Activated T-cell treated with anti-CD3 and anti-CD28 coated beads, Interleukin-2, amount 50 U/mL, for 4 hours (primary cell): ENCODE results near the gene KLHDC8B. TPM values are rescaled to one million over a fixed set of nuclear protein-coding genes. Genes with fewer than 3 reads are reported as not detected.

ENCODE experiments used
- ATAC-seq, 2 donors: fragments of 200-7000 bp; cut with Tn5 transposase; one replicate each; pipeline ENCODE4 v1.10.0; 2021
- DNase-seq: peaks from one replicate; pipeline ENCODE4 v3.0.0-alpha.2; 2020
- H3K27me3 Mint-ChIP-seq: one replicate; pipeline ENCODE4 v1.8.0; 2021; ENCODE audit warnings: low read depth, mixed read lengths
- H3K36me3 Mint-ChIP-seq: one replicate; pipeline ENCODE4 v1.8.0; 2022; ENCODE audit warnings: mixed read lengths; ENCODE audit not compliant: insufficient read depth
- H3K4me1 Mint-ChIP-seq: one replicate; pipeline ENCODE4 v1.8.0; 2021; ENCODE audit warnings: low read depth, mixed read lengths
- H3K4me3 Mint-ChIP-seq: one replicate; pipeline ENCODE4 v1.8.0; 2021; ENCODE audit warnings: mild to moderate bottlenecking, moderate library complexity, mixed read lengths
- H3K9me3 Mint-ChIP-seq: one replicate; pipeline ENCODE4 v1.8.0; 2021; ENCODE audit warnings: mixed read lengths
- total RNA-seq, 3 donors: library from RNA; stranded (reverse); gene quantifications; one replicate each; pipeline ENCODE4 v1.2.1, GENCODE V29; 2021

The KLHDC8B gene
- total RNA-seq, 3 donors from 2014 or later = 2.6 to 3.6 (median 3.5) TPM

DNA sequence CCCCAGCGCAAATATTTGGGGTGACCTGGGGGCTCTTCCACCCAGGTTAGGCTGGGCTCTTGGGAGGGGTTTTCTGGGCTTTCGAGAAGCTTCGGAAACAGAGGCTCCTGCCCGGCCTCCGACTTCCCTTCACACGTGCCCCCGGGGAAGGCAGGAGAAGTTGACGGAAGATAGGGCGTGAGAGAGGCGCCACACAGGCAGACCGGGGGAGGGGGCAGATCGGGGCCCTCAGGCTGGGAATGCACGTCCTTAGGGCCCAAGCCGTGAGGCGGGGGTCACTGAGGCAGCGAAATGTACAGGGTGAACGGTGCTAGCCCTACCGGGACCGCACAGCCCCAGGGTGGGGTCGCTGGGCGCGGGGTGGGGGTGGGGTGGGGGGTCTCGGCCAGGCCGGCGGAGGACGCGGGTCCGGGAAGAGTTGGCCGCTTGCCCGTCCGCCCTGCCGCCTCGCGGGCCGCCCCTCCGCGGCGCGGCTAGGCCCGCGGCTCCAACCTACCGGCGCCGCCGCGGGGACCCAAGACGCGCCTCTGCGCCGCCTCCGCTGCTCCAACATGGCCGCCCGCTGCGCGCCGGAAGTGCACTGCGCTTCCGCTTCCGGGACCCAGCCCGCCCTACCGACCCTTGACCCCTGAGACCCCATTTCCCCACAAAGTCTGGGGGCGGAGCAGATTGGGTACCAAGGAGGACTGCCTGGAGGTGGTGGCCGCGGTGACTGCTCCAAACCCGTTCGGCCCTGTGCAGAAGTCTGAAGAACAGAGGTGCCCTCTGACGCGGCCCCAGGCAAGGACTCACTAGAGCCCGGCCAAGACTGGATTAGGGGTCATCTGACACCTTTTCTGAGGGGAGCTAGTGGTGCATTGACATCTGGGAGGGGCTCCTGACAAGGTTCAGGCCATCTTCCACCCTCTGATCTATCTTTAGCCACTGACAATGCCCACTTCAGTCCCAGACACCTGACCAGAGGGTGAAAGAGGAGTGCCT is 5.3 kb upstream of the KLHDC8B start, which contains the start of gene CCDC71:
Gene CCDC71 (minus strand): TSS at position 561 of the 981 bp plus-strand sequence. CDS start 2,123 bp downstream, outside the sequence.
- Mint-ChIP-seq H3K36me3 (peaks cover 16% of the 10 kb centered on the region), H3K27me3 (no peaks in the 10 kb centered on the region), H3K9me3 (no peaks in the 10 kb centered on the region), H3K4me1 (peaks cover 34% of the 10 kb centered on the region), H3K4me3 (peak within 1 kb of the TSS; percentile 95)
- ATAC-seq = peak; percentile 83 to 85
- DNase-seq = peak; percentile 71

DNA sequence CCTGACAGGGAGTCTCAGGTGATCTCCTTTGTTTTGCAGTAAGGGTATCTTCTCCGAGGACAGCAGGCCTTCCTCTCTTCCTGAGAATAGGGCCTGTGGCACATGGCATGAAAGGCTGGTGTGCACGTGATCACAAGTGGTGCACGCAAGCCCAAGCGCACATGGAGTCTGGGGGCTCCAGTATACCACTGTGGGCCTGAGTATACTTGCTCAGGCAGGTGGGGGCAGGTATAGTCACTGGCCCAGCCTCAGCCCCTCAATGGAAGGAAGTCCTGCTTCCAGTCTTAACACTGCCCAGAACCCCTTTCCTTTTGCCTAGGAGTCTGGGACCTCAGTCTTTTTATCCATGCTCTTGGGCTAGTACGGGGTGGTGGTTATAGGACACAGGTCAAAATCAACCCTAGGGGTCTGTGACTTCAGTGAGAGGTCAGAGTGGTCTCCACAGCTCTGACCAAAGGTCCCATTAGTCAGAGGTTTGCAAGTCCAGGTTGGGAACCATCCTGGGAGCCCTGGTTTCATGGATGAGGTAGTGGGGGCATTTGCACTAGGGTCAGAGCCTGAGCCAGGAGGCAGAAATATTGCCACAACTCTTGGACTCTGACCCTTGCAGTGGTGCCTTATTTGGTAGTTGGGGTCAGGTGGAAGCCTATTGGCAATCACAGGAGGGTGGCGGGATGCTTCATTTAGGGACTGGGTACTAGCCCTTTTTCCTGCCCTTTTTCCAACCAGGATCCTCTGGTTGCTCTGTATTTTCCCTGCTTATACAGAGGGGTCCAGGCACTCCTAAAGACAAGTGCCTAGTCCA is 4.4 kb upstream of the KLHDC8B start:
- Mint-ChIP-seq H3K36me3 (peaks cover 16% of the 10 kb centered on the region), H3K4me1 (peaks cover 37% of the 10 kb centered on the region), H3K9me3 (no peaks in the 10 kb centered on the region), H3K4me3 (peak overlapping the region; percentile 89), H3K27me3 (no peaks in the 10 kb centered on the region)
- no peak for ATAC-seq
- no peak for DNase-seq

DNA sequence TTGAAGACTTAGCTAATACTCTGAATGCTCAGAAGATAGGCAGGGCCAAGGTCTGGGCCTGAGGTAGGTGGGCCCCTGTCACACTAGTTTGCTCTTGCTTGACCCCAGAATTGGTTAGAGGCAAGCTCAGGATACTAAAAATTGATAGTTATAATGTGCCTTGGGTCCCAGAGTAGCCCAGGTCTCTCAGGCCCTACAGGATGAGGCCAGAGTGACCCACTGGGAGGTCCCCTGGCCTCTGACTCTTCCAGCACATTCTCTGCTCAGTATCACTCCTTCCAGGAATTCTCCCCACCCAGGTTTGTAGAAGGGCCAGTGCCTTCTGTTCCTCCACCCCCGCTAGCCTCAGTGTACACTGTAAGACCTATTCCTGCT is 667 bp upstream of the KLHDC8B start:
- no peaks in the 10 kb centered on the region for H3K36me3 Mint-ChIP-seq
- H3K9me3 Mint-ChIP-seq = no peaks in the 10 kb centered on the region
- ATAC-seq = no peak
- DNase-seq = no peak
- peaks cover 24% of the 10 kb centered on the region for H3K4me1 Mint-ChIP-seq
- H3K27me3 Mint-ChIP-seq = no peaks in the 10 kb centered on the region
- H3K4me3 Mint-ChIP-seq = peak overlapping the region; percentile 82

DNA sequence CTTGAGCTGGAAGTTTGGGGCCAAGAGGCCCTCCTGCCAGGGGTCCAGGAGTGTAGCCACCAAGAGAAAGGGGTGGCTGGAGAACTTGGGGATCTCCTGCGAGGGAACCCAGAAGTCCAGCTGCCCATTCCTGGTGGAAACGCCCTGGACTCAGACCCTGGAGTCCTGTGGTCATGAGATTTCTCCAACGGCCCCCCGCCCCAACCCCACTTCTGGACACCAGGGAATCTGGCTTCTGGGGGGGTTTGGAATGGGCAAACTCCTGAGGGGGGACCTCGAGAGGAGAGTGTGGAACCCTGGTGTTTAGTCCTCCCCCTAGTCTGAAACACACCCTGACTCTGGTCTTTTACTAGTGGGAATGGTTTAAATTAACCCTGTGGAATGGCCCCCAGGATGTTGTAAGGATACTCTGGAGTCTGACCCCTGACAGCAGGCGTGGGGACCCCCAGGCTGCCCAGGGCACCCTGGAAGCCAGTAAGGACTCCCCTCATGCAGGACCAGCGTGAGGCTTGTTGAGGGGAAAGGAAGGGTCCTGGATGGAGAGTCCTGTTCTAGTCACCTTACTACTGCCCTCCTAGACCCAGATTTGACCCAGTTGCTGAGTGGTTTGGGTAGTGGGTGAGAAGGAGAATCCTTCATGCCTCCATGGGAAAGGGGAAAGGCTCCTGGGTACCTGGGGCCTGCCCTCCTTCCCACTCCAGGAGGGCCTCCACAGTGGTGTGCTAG is 540 bp downstream of the KLHDC8B start:
- ATAC-seq = no peak
- Mint-ChIP-seq H3K4me3 (peak overlapping the region; percentile 82), H3K27me3 (no peaks in the 10 kb centered on the region)

DNA sequence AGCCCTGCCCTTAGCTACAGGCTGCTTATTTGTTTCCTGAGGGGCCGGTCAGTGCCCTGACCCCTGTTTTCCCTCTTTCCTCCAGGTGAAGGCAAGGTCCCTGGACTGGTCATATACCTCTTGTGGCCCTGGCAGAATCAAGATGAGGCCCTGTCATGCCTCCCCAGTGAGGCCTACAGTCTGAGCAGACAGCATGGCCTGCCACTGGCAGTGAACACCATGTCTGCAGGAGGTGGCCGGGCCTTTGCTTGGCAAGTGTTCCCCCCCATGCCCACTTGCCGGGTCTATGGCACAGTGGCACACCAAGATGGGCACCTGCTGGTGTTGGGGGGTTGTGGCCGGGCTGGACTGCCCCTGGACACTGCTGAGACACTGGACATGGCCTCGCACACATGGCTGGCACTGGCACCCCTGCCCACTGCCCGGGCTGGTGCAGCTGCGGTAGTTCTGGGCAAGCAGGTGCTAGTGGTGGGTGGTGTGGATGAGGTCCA is 1.2 kb downstream of the KLHDC8B start:
- H3K4me1 Mint-ChIP-seq = peaks cover 18% of the 10 kb centered on the region
- no peak for DNase-seq
- H3K36me3 Mint-ChIP-seq = no peaks in the 10 kb centered on the region
- no peak overlapping the region for H3K4me3 Mint-ChIP-seq
- no peaks in the 10 kb centered on the region for H3K9me3 Mint-ChIP-seq
- H3K27me3 Mint-ChIP-seq = no peaks in the 10 kb centered on the region
- no peak for ATAC-seq

More for the DNA sequence above, 540 bp downstream of the KLHDC8B start:
- DNase-seq = no peak
- H3K9me3 Mint-ChIP-seq = no peaks in the 10 kb centered on the region
- H3K36me3 Mint-ChIP-seq = no peaks in the 10 kb centered on the region
- peaks cover 18% of the 10 kb centered on the region for H3K4me1 Mint-ChIP-seq

DNA sequence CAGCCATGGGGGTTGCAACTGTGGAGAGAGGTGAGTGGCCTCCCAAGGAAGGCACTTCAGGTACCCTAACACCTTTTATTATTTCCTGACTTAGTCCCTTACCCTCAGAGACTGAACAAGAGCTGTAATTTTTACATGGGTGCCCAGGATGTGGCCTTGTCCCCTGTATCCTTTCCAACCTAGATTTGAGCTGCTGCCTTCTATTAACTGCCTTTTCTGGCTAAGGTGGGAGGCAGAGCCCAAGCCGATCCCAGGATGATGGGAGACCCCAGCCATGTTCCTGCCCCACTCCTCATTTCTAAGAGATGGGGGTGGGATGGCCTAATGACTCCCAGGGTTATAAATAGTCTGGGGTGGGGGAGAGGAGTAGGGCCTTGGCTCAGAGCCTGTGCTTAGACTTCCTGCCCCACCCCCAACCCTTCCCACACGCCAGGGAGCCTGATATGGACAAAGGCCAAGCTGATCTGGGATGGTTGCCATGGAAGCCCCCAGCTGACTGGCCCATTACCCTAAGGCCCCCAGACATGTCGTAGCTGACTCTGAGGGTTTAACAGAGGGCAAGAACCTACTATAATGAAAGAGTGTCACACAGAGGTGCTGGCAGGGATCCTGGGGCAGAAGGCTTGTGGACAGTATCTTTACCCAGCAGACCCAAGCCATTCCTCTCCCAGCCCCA is 1.9 kb downstream of the KLHDC8B start:
- DNase-seq = no peak
- H3K27me3 Mint-ChIP-seq = no peaks in the 10 kb centered on the region
- ATAC-seq = no peak
- H3K36me3 Mint-ChIP-seq = no peaks in the 10 kb centered on the region
- no peak overlapping the region for H3K4me3 Mint-ChIP-seq
- H3K4me1 Mint-ChIP-seq = peaks cover 18% of the 10 kb centered on the region
- H3K9me3 Mint-ChIP-seq = no peaks in the 10 kb centered on the region

DNA sequence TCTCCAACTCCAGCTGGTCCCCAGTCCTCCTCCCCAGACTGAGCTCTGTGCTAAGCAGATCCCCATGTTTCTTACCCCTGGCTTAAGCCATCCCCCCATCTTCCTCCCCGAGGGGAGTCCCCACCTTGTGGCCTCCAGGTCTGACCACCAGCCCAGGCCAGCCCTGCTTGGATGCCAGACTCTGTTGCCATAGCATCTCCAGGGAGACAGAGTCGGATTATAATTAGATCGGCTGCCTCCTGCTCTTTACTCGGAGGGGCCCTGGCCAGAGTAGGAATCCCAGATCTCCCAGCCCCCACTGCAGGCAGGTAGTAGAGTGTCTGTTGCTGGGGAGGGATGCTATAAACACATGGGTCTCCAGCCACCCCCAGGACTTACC is 2.4 kb downstream of the KLHDC8B start:
- Mint-ChIP-seq H3K27me3 (no peaks in the 10 kb centered on the region), H3K4me1 (peaks cover 18% of the 10 kb centered on the region), H3K36me3 (no peaks in the 10 kb centered on the region)

DNA sequence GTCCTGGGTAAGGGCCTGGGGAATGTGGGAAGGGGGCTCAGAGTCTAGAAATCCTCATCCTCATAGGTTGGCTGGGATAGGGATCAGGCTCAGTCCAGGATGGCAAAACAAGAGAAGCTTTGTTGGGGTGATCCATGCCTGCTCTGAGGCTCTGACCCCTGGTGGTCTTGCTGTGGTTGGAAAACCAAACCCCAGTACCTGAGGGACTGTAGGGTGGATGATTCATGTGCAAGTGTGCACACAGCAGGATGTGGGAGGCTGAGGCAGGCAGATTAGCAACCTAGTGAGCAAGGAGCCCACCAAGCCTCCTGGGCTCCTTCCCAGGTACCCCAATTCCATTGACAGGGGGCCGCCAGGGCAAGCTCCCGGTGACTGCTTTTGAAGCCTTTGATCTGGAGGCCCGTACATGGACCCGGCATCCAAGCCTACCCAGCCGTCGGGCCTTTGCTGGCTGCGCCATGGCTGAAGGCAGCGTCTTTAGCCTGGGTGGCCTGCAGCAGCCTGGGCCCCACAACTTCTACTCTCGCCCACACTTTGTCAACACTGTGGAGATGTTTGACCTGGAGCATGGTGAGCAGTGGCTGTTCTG is 3.1 kb downstream of the KLHDC8B start:
- H3K27me3 Mint-ChIP-seq = peaks cover 4% of the 10 kb centered on the region
- H3K4me1 Mint-ChIP-seq = peaks cover 18% of the 10 kb centered on the region
- DNase-seq (no peak), ATAC-seq (no peak)
- no peak overlapping the region for H3K4me3 Mint-ChIP-seq
- no peaks in the 10 kb centered on the region for H3K36me3 Mint-ChIP-seq
- no peaks in the 10 kb centered on the region for H3K9me3 Mint-ChIP-seq

More for the DNA sequence above, 2.4 kb downstream of the KLHDC8B start:
- Mint-ChIP-seq H3K9me3 (no peaks in the 10 kb centered on the region), H3K4me3 (no peak overlapping the region)
- DNase-seq (no peak), ATAC-seq (no peak)

DNA sequence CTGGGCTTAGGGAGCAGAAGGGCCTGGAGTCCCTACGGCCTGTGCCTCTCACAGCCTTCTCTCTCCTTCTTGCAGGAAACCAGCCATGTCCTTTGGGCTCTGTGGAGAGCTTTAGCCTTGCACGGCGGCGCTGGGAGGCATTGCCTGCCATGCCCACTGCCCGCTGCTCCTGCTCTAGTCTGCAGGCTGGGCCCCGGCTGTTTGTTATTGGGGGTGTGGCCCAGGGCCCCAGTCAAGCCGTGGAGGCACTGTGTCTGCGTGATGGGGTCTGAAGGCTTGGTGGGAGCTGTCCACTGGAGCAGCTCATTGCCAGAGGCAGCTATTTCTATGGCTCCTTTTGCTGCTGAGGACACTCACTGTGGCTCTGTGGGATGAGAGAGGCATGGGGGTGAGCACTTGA is 4.1 kb downstream of the KLHDC8B start:
- no peak for DNase-seq
- H3K27me3 Mint-ChIP-seq = peaks cover 5% of the 10 kb centered on the region
- H3K4me1 Mint-ChIP-seq = peaks cover 12% of the 10 kb centered on the region
- H3K36me3 Mint-ChIP-seq = no peaks in the 10 kb centered on the region
- no peaks in the 10 kb centered on the region for H3K9me3 Mint-ChIP-seq
- no peak for ATAC-seq
- H3K4me3 Mint-ChIP-seq = no peak overlapping the region

DNA sequence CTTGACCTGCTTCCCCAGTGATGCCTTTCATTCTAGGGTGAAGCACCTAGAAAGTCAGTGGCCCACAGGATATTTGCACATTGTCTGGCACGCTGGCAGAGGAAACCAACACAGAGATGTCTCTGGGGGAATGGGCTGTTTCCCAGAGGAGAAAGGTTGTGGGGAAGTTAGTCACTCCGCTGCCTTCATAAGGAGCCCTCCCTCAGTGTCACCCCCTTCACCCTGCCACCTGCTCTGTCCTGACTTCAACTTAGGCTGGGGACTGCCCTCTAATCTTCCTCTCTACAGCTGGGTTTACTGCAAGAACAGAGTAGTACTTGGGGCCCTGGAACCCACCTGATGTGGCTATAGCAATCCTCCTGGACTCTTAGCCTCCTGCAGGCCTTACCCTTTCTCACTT is 5.7 kb downstream of the KLHDC8B start:
- Mint-ChIP-seq H3K27me3 (peaks cover 5% of the 10 kb centered on the region), H3K4me3 (no peak overlapping the region), H3K36me3 (no peaks in the 10 kb centered on the region), H3K4me1 (peaks cover under 1% of the 10 kb centered on the region), H3K9me3 (no peaks in the 10 kb centered on the region)
- ATAC-seq (no peak), DNase-seq (no peak)

DNA sequence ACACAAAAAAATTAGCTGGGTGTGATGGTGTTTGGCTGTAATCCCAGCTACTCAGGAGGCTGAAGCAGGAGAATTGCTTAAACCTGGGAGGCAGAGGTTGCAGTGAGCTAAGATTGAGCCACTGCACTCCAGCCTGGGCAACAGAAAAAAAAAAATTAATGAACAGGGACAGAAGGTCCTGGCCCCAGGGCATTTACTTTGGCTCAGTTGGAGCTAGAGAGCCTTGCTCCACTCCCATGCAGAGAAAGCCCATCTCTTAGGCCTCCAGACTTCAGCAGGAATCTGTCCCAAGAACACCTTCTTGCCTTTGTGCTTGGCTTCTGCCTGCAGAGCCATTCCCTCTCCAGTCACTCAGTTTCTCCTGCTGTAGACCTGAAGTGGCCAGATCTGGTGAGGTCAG is 8.7 kb downstream of the KLHDC8B start:
- Mint-ChIP-seq H3K9me3 (no peaks in the 10 kb centered on the region), H3K4me3 (no peak overlapping the region), H3K36me3 (no peaks in the 10 kb centered on the region), H3K27me3 (peaks cover 5% of the 10 kb centered on the region), H3K4me1 (no peaks in the 10 kb centered on the region)
- DNase-seq = no peak
- no peak for ATAC-seq

DNA sequence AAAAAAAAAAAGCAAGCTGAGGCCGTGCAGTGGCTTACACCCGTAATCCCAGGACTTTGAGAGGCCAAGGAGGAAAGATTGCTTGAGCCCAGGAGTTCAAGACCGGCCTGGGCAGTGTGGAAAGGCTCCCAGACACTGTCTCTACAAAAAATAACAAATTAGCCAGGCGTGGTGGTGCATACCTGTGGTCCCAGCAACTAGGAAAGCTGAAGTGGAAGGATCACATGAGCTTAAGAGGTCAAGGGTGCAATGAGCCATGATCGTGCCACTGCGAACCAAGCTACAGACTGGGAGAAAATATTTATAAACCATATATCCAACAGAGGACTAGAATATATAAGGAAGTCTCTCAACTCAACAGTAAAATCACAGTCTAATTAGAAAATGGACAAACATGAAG is 10.0 kb downstream of the KLHDC8B start:
- DNase-seq = no peak
- H3K4me3 Mint-ChIP-seq = no peak overlapping the region

DNA sequence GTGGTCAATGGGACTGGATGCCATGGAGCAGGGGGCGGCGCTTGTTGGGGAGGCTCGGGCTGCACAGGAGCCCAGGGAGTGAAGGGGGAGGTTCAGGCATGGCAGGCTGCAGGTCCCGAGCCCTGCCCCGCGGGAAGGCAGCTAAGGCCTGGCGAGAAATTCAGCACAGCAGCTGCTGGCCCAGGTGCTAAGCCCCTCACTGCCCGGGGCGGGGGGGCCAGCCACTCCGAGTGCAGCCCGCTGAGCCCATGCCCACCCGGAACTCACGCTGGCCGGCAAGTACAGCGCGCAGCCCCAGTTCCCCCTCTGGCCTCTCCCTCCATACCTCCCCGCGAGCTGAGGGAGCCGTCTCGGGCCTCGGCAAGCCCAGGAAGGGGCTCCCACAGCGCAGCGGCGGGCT is 11.3 kb downstream of the KLHDC8B start:
- DNase-seq = no peak
- no peak overlapping the region for H3K4me3 Mint-ChIP-seq
- H3K9me3 Mint-ChIP-seq = no peaks in the 10 kb centered on the region
- peaks cover 5% of the 10 kb centered on the region for H3K27me3 Mint-ChIP-seq
- no peaks in the 10 kb centered on the region for H3K4me1 Mint-ChIP-seq
- H3K36me3 Mint-ChIP-seq = no peaks in the 10 kb centered on the region
- no peak for ATAC-seq

More for the DNA sequence above, 10.0 kb downstream of the KLHDC8B start:
- Mint-ChIP-seq H3K4me1 (no peaks in the 10 kb centered on the region), H3K27me3 (peaks cover 5% of the 10 kb centered on the region), H3K9me3 (no peaks in the 10 kb centered on the region), H3K36me3 (no peaks in the 10 kb centered on the region)
- ATAC-seq = no peak
